ENCODE data around the gene PTPRJ. TPM values are rescaled to one million over a fixed set of nuclear protein-coding genes. Genes with fewer than 3 reads are reported as not detected.

PTPRJ gene
- total RNA-seq, 1 donor: 10.9 TPM

DNA sequence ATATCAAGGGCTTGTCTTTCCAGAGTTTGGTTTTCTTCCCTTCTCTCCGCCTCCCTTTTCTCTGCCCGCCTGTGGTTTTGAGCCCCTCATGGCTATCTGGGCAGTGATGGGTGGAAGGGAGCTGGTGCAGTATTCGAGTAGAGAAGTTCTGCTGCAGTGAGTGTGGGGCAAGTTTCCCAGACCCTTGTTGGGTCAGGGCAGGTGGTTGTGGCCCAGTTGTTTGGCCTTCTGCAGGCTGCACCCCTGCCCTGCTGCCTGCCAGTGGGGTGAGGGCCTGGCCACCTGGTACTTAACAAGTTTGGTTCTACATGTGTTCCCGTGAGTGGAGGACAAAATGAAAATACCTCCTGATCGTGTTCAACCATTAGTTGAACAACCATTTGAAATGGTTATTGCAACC lies 65.2 kb downstream of the PTPRJ start:
- Histone ChIP-seq H3K9me3 (ENCODE audit: low read depth, low read length) (no peaks in the 10 kb centered on the region), H3K4me1 (ENCODE audit: insufficient read depth, low read length) (peaks cover 7% of the 10 kb centered on the region), H2AFZ (ENCODE audit: low read length) (no peak overlapping the region), H3K79me2 (ENCODE audit: insufficient read depth, low read length) (peaks cover 81% of the 10 kb centered on the region), H3K36me3 (ENCODE audit: insufficient read depth, low read length) (no peaks in the 10 kb centered on the region), H3K27ac (ENCODE audit: low read depth, low read length) (no peak overlapping the region), H4K20me1 (ENCODE audit: insufficient read depth, low read length) (peaks cover 23% of the 10 kb centered on the region), H3K27me3 (ENCODE audit: insufficient read depth, low read length) (no peaks in the 10 kb centered on the region), H3K4me2 (ENCODE audit: insufficient read depth, low read length) (no peak overlapping the region), H3K4me3 (ENCODE audit: insufficient read depth, low read length) (no peak overlapping the region)
- DNase-seq (ENCODE audit: insufficient read length, low spot score, missing footprints): no peak
- TF ChIP-seq, protein P1, sequence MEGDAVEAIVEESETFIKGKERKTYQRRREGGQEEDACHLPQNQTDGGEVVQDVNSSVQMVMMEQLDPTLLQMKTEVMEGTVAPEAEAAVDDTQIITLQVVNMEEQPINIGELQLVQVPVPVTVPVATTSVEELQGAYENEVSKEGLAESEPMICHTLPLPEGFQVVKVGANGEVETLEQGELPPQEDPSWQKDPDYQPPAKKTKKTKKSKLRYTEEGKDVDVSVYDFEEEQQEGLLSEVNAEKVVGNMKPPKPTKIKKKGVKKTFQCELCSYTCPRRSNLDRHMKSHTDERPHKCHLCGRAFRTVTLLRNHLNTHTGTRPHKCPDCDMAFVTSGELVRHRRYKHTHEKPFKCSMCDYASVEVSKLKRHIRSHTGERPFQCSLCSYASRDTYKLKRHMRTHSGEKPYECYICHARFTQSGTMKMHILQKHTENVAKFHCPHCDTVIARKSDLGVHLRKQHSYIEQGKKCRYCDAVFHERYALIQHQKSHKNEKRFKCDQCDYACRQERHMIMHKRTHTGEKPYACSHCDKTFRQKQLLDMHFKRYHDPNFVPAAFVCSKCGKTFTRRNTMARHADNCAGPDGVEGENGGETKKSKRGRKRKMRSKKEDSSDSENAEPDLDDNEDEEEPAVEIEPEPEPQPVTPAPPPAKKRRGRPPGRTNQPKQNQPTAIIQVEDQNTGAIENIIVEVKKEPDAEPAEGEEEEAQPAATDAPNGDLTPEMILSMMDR (IDR thresholded peaks at IDR 0.05; ENCODE audit: extremely low read depth, low read depth, low read length): no peak

DNA sequence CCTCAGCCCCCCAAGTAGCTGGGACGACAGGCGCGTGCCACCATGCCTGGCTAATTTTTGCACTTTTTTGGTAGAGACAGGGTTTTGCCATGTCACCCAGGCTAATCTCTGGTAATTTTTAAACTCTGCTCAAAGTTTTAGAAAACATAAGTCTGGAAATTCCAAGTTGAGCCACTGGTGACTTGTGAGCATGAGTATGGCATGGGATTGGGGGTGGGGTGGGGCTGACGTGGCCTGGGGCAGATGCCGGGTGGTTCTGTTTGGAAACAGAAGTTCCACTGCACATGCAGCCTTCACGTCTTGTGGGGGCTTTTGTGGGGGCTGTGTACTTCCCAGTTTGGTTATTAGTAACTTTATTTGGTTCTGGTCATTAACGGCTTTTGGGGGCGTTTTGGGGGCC lies 67.3 kb downstream of the PTPRJ start:
- Histone ChIP-seq H3K27ac (ENCODE audit: low read depth, low read length) (peak overlapping the region; percentile 39), H3K4me1 (ENCODE audit: insufficient read depth, low read length) (peaks cover 13% of the 10 kb centered on the region)

DNA sequence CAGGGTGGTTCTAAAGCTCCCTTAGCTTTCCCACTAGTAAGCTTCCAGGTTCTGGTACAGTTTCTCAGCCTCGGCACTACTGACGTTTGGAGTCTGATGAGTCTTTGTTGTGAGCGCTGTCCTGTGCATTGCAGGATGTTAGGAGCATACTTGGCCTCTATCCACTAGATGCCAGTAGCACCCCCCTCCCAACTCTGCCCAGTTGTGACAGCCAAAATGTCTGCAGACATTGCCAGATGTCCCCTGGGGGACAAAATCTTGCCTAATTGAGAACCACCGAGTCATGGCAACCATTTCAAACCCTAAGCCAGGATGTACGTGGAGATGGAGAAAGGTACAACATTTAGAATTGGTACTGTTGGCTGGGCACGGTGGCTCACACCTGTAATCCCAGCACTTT lies 68.7 kb downstream of the PTPRJ start:
- no peak overlapping the region for H3K4me2 ChIP-seq (ENCODE audit: insufficient read depth, low read length)

More for the DNA sequence above, 67.3 kb downstream of the PTPRJ start:
- TF ChIP-seq, protein P1 (IDR thresholded peaks at IDR 0.05; ENCODE audit: extremely low read depth, low read depth, low read length): no peak
- DNase-seq (ENCODE audit: insufficient read length, low spot score, missing footprints): peak; percentile 77
- H4K20me1 ChIP-seq (ENCODE audit: insufficient read depth, low read length): peaks cover 21% of the 10 kb centered on the region
- no peak overlapping the region for H3K4me3 ChIP-seq (ENCODE audit: insufficient read depth, low read length)
- H3K4me2 ChIP-seq (ENCODE audit: insufficient read depth, low read length): no peak overlapping the region
- no peak overlapping the region for H2AFZ ChIP-seq (ENCODE audit: low read length)
- no peaks in the 10 kb centered on the region for H3K27me3 ChIP-seq (ENCODE audit: insufficient read depth, low read length)
- no peaks in the 10 kb centered on the region for H3K9me3 ChIP-seq (ENCODE audit: low read depth, low read length)
- no peaks in the 10 kb centered on the region for H3K36me3 ChIP-seq (ENCODE audit: insufficient read depth, low read length)
- H3K79me2 ChIP-seq (ENCODE audit: insufficient read depth, low read length): peaks cover 82% of the 10 kb centered on the region

DNA sequence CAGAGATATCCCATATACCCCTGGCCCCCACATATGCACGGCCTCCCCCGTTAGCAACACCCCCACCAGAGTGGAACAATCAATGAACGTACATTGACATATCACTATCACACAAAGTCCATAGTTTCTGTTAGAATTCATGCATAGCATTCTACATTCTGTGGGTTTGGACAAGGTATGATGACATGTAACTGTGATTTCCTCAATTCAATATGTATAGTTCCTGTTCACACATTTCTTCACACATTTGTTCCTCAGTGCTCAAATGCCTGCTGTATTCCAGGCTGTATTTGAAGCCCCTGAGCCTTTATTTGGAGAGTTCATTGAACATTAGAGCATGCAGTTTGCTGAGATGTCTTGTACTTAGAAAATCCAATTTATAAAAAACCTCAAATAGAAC lies 69.9 kb downstream of the PTPRJ start:
- Histone ChIP-seq H3K27me3 (ENCODE audit: insufficient read depth, low read length) (no peaks in the 10 kb centered on the region), H3K79me2 (ENCODE audit: insufficient read depth, low read length) (peaks cover 75% of the 10 kb centered on the region), H4K20me1 (ENCODE audit: insufficient read depth, low read length) (peaks cover 16% of the 10 kb centered on the region), H3K4me3 (ENCODE audit: insufficient read depth, low read length) (no peak overlapping the region), H3K4me2 (ENCODE audit: insufficient read depth, low read length) (no peak overlapping the region), H3K9me3 (ENCODE audit: low read depth, low read length) (no peaks in the 10 kb centered on the region), H3K27ac (ENCODE audit: low read depth, low read length) (no peak overlapping the region), H3K4me1 (ENCODE audit: insufficient read depth, low read length) (peaks cover 19% of the 10 kb centered on the region), H3K36me3 (ENCODE audit: insufficient read depth, low read length) (no peaks in the 10 kb centered on the region), H2AFZ (ENCODE audit: low read length) (no peak overlapping the region)
- peak; percentile 52 for DNase-seq (ENCODE audit: insufficient read length, low spot score, missing footprints)
- TF ChIP-seq, protein P1 (IDR thresholded peaks at IDR 0.05; ENCODE audit: extremely low read depth, low read depth, low read length): no peak

More for the DNA sequence above, 68.7 kb downstream of the PTPRJ start:
- TF ChIP-seq, protein P1 (IDR thresholded peaks at IDR 0.05; ENCODE audit: extremely low read depth, low read depth, low read length): no peak
- Histone ChIP-seq H3K79me2 (ENCODE audit: insufficient read depth, low read length) (peaks cover 76% of the 10 kb centered on the region), H2AFZ (ENCODE audit: low read length) (no peak overlapping the region), H3K4me3 (ENCODE audit: insufficient read depth, low read length) (no peak overlapping the region), H3K4me1 (ENCODE audit: insufficient read depth, low read length) (peaks cover 14% of the 10 kb centered on the region), H3K9me3 (ENCODE audit: low read depth, low read length) (no peaks in the 10 kb centered on the region), H3K27ac (ENCODE audit: low read depth, low read length) (peak overlapping the region; percentile 8), H4K20me1 (ENCODE audit: insufficient read depth, low read length) (peaks cover 13% of the 10 kb centered on the region), H3K27me3 (ENCODE audit: insufficient read depth, low read length) (no peaks in the 10 kb centered on the region), H3K36me3 (ENCODE audit: insufficient read depth, low read length) (no peaks in the 10 kb centered on the region)
- DNase-seq (ENCODE audit: insufficient read length, low spot score, missing footprints): no peak
